ENCODE results near the gene RBKS.

GRCh38 chr2:27754138-27754588, 136.0 kb downstream of the RBKS start:
- peak; percentile 63 to 81 (median 72) for TF ChIP-seq CTCF (IDR thresholded peaks at IDR 0.05)
- no peak for TF ChIP-seq POLR2A (IDR thresholded peaks at IDR 0.05)
